GM12878 (cell line): ENCODE measurements around the gene OPCML. TPM values are rescaled to one million over a fixed set of nuclear protein-coding genes. Genes with fewer than 3 reads are reported as not detected.

Experiments
- ATAC-seq: fragments of 200-7000 bp; cut with Tn5 transposase; 3 replicates; pipeline ENCODE4 v1.9.1; 2020; ENCODE audit warnings: mild to moderate bottlenecking, moderate library complexity
- BruUV-seq: library from RNA; stranded (reverse); fragments of 400-500 nt; replicated peaks from 2 replicates; lab custom pipeline; 2021; lab: Mats Ljungman, UMichigan
- CTCF ChIA-PET: fragments of 300-600 bp; sonication (Branson Sonifier 250); formaldehyde crosslinking; extraction: SDS; loops from one replicate; lab custom pipeline; 2021; ENCODE audit warnings: inconsistent platforms; lab: Yijun Ruan, JAX
- POLR2A ChIA-PET: fragments of 350-600 bp; formaldehyde crosslinking; extraction: SDS; loops from one replicate; lab custom pipeline; 2021; ENCODE audit warnings: inconsistent platforms; lab: Charles Lee
- RAD21 ChIA-PET: fragments of 300-600 bp; sonication (Branson Sonifier 250); formaldehyde crosslinking; loops from one replicate; lab custom pipeline; 2023; ENCODE audit warnings: antibody characterized with exemption; ENCODE audit not compliant: unreplicated experiment; lab: Charles Lee
- SMC1A ChIA-PET: fragments of 300-600 bp; sonication (Branson Sonifier 250); formaldehyde crosslinking; loops from one replicate; lab custom pipeline; 2023; ENCODE audit not compliant: unreplicated experiment, uncharacterized antibody; lab: Charles Lee
- DNase-seq: peaks from one replicate; pipeline ENCODE4 v3.0.0-alpha.2; 2011; ENCODE audit warnings: low read depth, low spot score
- FAIRE-seq: peaks from 3 replicates; lab custom pipeline; 2011; peaks lifted over from hg19 to GRCh38; lab: Jason Lieb, UNC
- H2AFZ ChIP-seq: 2 replicates; pipeline ENCODE4 v1.6.0; 2011; ENCODE audit warnings: low read depth, low read length, control low read depth; ENCODE audit not compliant: control insufficient read depth
- H3K27ac ChIP-seq: 2 replicates; pipeline ENCODE4 v1.5.1; 2011; ENCODE audit warnings: control low read depth; ENCODE audit not compliant: control insufficient read depth, insufficient read depth
- H3K27me3 ChIP-seq, 2 experiments: replicated peaks in 1 of 2; 2 replicates each; pipeline versions ENCODE4 v1.6.0 to v1.6.1; 2011; ENCODE audit warnings: low read length in 1 of 2; ENCODE audit not compliant: control insufficient read depth in 2 of 2, insufficient read depth in 2 of 2
- H3K36me3 ChIP-seq, 2 experiments: 2 replicates each; pipeline ENCODE4 v1.5.1; 2011; ENCODE audit warnings: low read length in 1 of 2; ENCODE audit not compliant: control insufficient read depth in 2 of 2, insufficient read depth in 2 of 2
- H3K4me1 ChIP-seq: 2 replicates; pipeline ENCODE4 v1.6.1; 2011; ENCODE audit warnings: mild to moderate bottlenecking, low read length, moderate library complexity, mixed read lengths; ENCODE audit not compliant: control insufficient read depth, insufficient read depth
- H3K4me2 ChIP-seq: 2 replicates; pipeline ENCODE4 v1.6.0; 2011; ENCODE audit warnings: control low read depth; ENCODE audit not compliant: control insufficient read depth, insufficient read depth
- H3K4me3 ChIP-seq: fragments of 200-600 bp; sonication (generic); 2 replicates; pipeline ENCODE4 v1.5.1; 2016
- H3K79me2 ChIP-seq: 2 replicates; pipeline ENCODE4 v1.6.0; 2011; ENCODE audit warnings: low read length; ENCODE audit not compliant: control insufficient read depth, insufficient read depth
- H3K9ac ChIP-seq: 2 replicates; pipeline ENCODE4 v1.8.0; 2011; ENCODE audit warnings: low read length, control low read depth, mixed read lengths; ENCODE audit not compliant: control insufficient read depth, insufficient read depth
- H3K9me3 ChIP-seq: replicated peaks from 3 replicates; pipeline ENCODE4 v1.5.1; 2011; ENCODE audit warnings: mild to moderate bottlenecking, low read length; ENCODE audit not compliant: control insufficient read depth, insufficient read depth
- H4K20me1 ChIP-seq: 2 replicates; pipeline ENCODE4 v1.6.0; 2011; ENCODE audit not compliant: control insufficient read depth, insufficient read depth
- BMI1 ChIP-seq: fragments of 450-650 bp; IDR thresholded peaks from 2 replicates; pipeline ENCODE4 v1.6.1; 2016; ENCODE audit warnings: mild to moderate bottlenecking, moderate library complexity, borderline replicate concordance
- CBX3 ChIP-seq: fragments of 200-600 bp; sonication (generic); IDR thresholded peaks from 2 replicates; pipeline ENCODE4 v1.6.1; 2016; ENCODE audit warnings: low read depth, borderline replicate concordance
- EP300 ChIP-seq, 2 experiments: fragments of 150-350 bp in 1 of 2; IDR thresholded peaks; 2 replicates each; pipeline ENCODE4 v1.6.1; 2011 to 2012; ENCODE audit warnings: low read depth in 2 of 2, low read length in 2 of 2, borderline replicate concordance in 1 of 2, improper control_type of control experiment in 1 of 2, inconsistent platforms in 1 of 2; ENCODE audit not compliant: control insufficient read depth in 1 of 2
- GATAD2B ChIP-seq: fragments of 450-650 bp; conservative IDR thresholded peaks from 2 replicates; pipeline ENCODE4 v1.6.1; 2017; ENCODE audit warnings: low read depth, mild to moderate bottlenecking, moderate library complexity
- IKZF1 ChIP-seq: fragments of 450-650 bp; conservative IDR thresholded peaks from 2 replicates; pipeline ENCODE4 v1.6.1; 2017; ENCODE audit warnings: antibody characterized with exemption, mild to moderate bottlenecking
- IKZF2 ChIP-seq, 2 experiments: fragments of 450-650 bp; IDR thresholded peaks; 2 replicates each; pipeline ENCODE4 v1.6.1; 2017; ENCODE audit warnings: mild to moderate bottlenecking in 2 of 2, moderate library complexity in 2 of 2
- MEF2B ChIP-seq: fragments of 450-650 bp; IDR thresholded peaks from 2 replicates; pipeline ENCODE4 v1.6.1; 2018; ENCODE audit warnings: mild to moderate bottlenecking, moderate library complexity; ENCODE audit not compliant: partially characterized antibody, poor library complexity, severe bottlenecking
- MLLT1 ChIP-seq: fragments of 450-650 bp; IDR thresholded peaks from 2 replicates; pipeline ENCODE4 v1.6.1; 2016; ENCODE audit warnings: mild to moderate bottlenecking
- MTA2 ChIP-seq: fragments of 450-650 bp; IDR thresholded peaks from 2 replicates; pipeline ENCODE4 v1.6.1; 2016; ENCODE audit warnings: low read depth, mild to moderate bottlenecking, moderate library complexity
- NFIC ChIP-seq: IDR thresholded peaks from 2 replicates; pipeline ENCODE4 v1.6.1; 2012; ENCODE audit warnings: low read depth, mild to moderate bottlenecking, inconsistent platforms, low read length, moderate library complexity
- NR2F1 ChIP-seq: fragments of 450-650 bp; conservative IDR thresholded peaks from 2 replicates; pipeline ENCODE4 v1.6.1; 2017; ENCODE audit warnings: mild to moderate bottlenecking
- RUNX3 ChIP-seq: IDR thresholded peaks from 2 replicates; pipeline ENCODE4 v1.6.1; 2012; ENCODE audit warnings: low read length, inconsistent platforms
- SPI1 ChIP-seq: IDR thresholded peaks from 2 replicates; pipeline ENCODE4 v1.6.1; 2011; ENCODE audit warnings: low read depth, mild to moderate bottlenecking, low read length, moderate library complexity, borderline replicate concordance; ENCODE audit not compliant: insufficient read depth
- SREBF2 ChIP-seq: IDR thresholded peaks from 2 replicates; pipeline ENCODE4 v1.6.1; 2012; ENCODE audit warnings: mild to moderate bottlenecking, low read length
- ZNF687 ChIP-seq: fragments of 450-650 bp; IDR thresholded peaks from 2 replicates; pipeline ENCODE4 v1.6.1; 2017; ENCODE audit warnings: mild to moderate bottlenecking, moderate library complexity
- WGBS: methylation state at CpG from one replicate; pipeline ENCODE4 v1.1.6; 2016; ENCODE audit warnings: low lambda C conversion rate; ENCODE audit not compliant: insufficient replicate concordance, insufficient coverage; ENCODE audit errors: missing lambda C conversion rate; 5-methylcytosine and 5-hydroxymethylcytosine counted together
- in situ Hi-C: fragments of 300-500 bp; cut with MboI; formaldehyde crosslinking; loops from 9 replicates; pipeline ENCODE4 v1.14.3; 2018; ENCODE audit warnings: mixed read lengths
- intact Hi-C: fragments of 100-400 bp; cut with micrococcal nuclease; formaldehyde crosslinking; loops from one replicate; pipeline ENCODE4 v1.14.2; 2022; ENCODE audit not compliant: unreplicated experiment
- polyA plus RNA-seq, 11 experiments: library from polyadenylated mRNA; depleted of rRNA in 4 of 11; unstranded in 6 of 11; stranded (reverse) in 5 of 11; fragments of >200 nt; fragmentation: Nextera tagmentation in 4 of 11; fragmentation: Illumina TruSeq in 1 of 11; extraction: Ambion mirVana in 4 of 11; extraction: Trizol in 1 of 11; gene quantifications; 1 replicate in 1 of 11; 2 replicates in 10 of 11; pipeline versions ENCODE4 v1.2.1 to v1.2.3, GENCODE V29; 2011 to 2016; ENCODE audit warnings: inconsistent platforms in 2 of 11, missing spikeins in 2 of 11, low read depth in 1 of 11
- total RNA-seq, 4 experiments: library from RNA; depleted of rRNA in 3 of 4; stranded (reverse); fragments of >200 nt in 3 of 4; fragmentation: Illumina TruSeq in 1 of 4; extraction: Trizol in 1 of 4; gene quantifications; 2 replicates each; pipeline versions ENCODE4 v1.2.1 to v1.2.3, GENCODE V29; 2013 to 2021
- TF ChIP-seq, protein P1 (sequence below): fragments of 450-650 bp; IDR thresholded peaks from 2 replicates; pipeline ENCODE4 v1.6.1; 2017; ENCODE audit warnings: low read depth, mild to moderate bottlenecking, moderate library complexity

Gene OPCML
- total and polyA plus RNA-seq, 10 of the 15 experiments (the other 5 are each of a cell fraction or from before 2014, with no cell fraction given): 0.84 TPM; not detected in 9

DNA sequence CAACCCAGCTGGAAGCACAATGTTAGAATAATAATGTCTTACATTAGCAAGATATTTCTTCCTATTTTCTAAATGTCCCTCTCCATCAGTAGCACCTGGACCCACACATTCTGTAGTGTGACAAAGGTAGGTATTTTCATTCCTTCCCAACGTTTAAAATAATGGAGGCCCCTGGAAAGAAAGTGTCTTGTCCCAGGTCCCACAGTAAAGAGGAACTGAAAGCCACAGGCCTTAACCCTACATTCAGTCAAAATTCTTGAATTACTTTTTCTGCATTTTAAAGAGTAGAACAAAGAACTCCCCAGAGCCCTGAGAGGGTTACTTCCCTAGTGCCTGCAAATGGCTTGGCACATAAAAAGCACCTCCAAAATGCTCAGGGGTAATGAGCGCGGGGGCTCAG lies 26.3 kb downstream of the OPCML start:
- intact Hi-C loops: no loop called here
- FAIRE-seq: no peak
- no peak overlapping the region; the same call in 1 of the 2 replicates for H3K4me2 ChIP-seq
- peak in 1 of 2 experiments; percentile 77; a peak in 1 of 4 replicates for TF ChIP-seq EP300 (IDR thresholded peaks at IDR 0.05; ENCODE audit: borderline replicate concordance in 1 of 2, control insufficient read depth in 1 of 2, low read depth in 2 of 2, low read length in 2 of 2)
- TF ChIP-seq MLLT1: 0 out of 2 replicates have a peak, but pooled peaks have one; percentile 15
- peak; percentile 92 for TF ChIP-seq SPI1
- 0 out of 2 replicates have a peak, but pooled peaks have one; percentile 36 for TF ChIP-seq NR2F1
- peak; percentile 88 for TF ChIP-seq MEF2B
- TF ChIP-seq MTA2: peak; percentile 66
- no peak for TF ChIP-seq CBX3
- TF ChIP-seq, protein P1, sequence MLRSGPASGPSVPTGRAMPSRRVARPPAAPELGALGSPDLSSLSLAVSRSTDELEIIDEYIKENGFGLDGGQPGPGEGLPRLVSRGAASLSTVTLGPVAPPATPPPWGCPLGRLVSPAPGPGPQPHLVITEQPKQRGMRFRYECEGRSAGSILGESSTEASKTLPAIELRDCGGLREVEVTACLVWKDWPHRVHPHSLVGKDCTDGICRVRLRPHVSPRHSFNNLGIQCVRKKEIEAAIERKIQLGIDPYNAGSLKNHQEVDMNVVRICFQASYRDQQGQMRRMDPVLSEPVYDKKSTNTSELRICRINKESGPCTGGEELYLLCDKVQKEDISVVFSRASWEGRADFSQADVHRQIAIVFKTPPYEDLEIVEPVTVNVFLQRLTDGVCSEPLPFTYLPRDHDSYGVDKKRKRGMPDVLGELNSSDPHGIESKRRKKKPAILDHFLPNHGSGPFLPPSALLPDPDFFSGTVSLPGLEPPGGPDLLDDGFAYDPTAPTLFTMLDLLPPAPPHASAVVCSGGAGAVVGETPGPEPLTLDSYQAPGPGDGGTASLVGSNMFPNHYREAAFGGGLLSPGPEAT: peak; percentile 71; the same call in 1 of the 2 replicates
- peak; percentile 52; the same call in 1 of the 2 replicates for TF ChIP-seq BMI1
- peak; percentile 66 for TF ChIP-seq NFIC
- TF ChIP-seq RUNX3: peak; percentile 90
- TF ChIP-seq ZNF687: no peak
- TF ChIP-seq IKZF2 (IDR thresholded peaks at IDR 0.05): peak; percentile 90 to 91
- TF ChIP-seq GATAD2B: 0 out of 2 replicates have a peak, but pooled peaks have one; percentile 49
- peak; percentile 79 for TF ChIP-seq IKZF1
- no peak for TF ChIP-seq SREBF2

More for the DNA sequence above, 26.3 kb downstream of the OPCML start:
- ChIA-PET CTCF (no interaction called here), POLR2A (no interaction called here), SMC1A (interaction anchor here (1.1 kb wide), 1 partner anchor 9 kb away, joined by 3 read pairs; no protein-coding TSS in a partner anchor), RAD21 (no interaction called here)
- H3K27me3 ChIP-seq: peaks cover 0 to 3% of the 10 kb centered on the region in 2 experiments; a peak in 1 of 4 replicates
- no peaks in the 10 kb centered on the region; the same call in 2 of the 3 replicates for H3K9me3 ChIP-seq
- H3K4me3 ChIP-seq: no peak overlapping the region
- in situ Hi-C loops: no loop called here
- BruUV-seq: no TSS peak
- ATAC-seq (peak; percentile 92), DNase-seq (peak; percentile 42)
- no peak overlapping the region for H3K9ac ChIP-seq
- WGBS: 0% methylated on average over 3 of the region's 3 CpGs
- peaks cover 6% of the 10 kb centered on the region for H3K4me1 ChIP-seq
- H2AFZ ChIP-seq: no peak overlapping the region
- no peaks in the 10 kb centered on the region for H3K36me3 ChIP-seq
- H3K79me2 ChIP-seq: no peaks in the 10 kb centered on the region
- H3K27ac ChIP-seq: no peak overlapping the region
- no peaks in the 10 kb centered on the region for H4K20me1 ChIP-seq
